Vagina (tissue), 2 donors: ENCODE data around the gene ABCD3. TPM values are rescaled to one million over a fixed set of nuclear protein-coding genes. Genes with fewer than 3 reads are reported as not detected.

ENCODE experiments used
- DNase-seq, 2 donors: peaks; one replicate each; pipeline ENCODE4 v3.0.0-alpha.2; 2017; ENCODE audit errors: extremely low spot score in 2 of 2
- H3K27ac ChIP-seq: fragments of 200-600 bp; sonication (generic); one replicate; pipeline ENCODE4 v1.5.1; 2019
- H3K27me3 ChIP-seq: fragments of 200-600 bp; sonication (generic); one replicate; pipeline ENCODE4 v1.5.1; 2019
- H3K36me3 ChIP-seq, 2 donors: fragments of 200-600 bp; sonication (generic); one replicate each; pipeline ENCODE4 v1.5.1; 2017 to 2019
- H3K4me1 ChIP-seq: fragments of 200-600 bp; sonication (generic); one replicate; pipeline ENCODE4 v1.5.1; 2019
- H3K4me3 ChIP-seq, 2 donors: fragments of 200-600 bp; sonication (generic); 1 replicate in 1 of 2; 2 replicates in 1 of 2; pipeline ENCODE4 v1.5.1; 2016 to 2019
- H3K9me3 ChIP-seq: fragments of 200-600 bp; sonication (generic); one replicate; pipeline ENCODE4 v1.5.1; 2019
- POLR2A ChIP-seq, 2 donors: fragments of 450-650 bp; IDR thresholded peaks; one replicate each; pipeline ENCODE4 v1.6.1; 2017; ENCODE audit warnings: antibody characterized with exemption in 2 of 2, mild to moderate bottlenecking in 2 of 2, moderate library complexity in 2 of 2
- POLR2AphosphoS5 ChIP-seq, 2 donors: sonication (generic); formaldehyde crosslinking; IDR thresholded peaks; one replicate each; pipeline ENCODE4 v1.9.0; 2017; ENCODE audit warnings: antibody characterized with exemption in 2 of 2, mild to moderate bottlenecking in 2 of 2, low read depth in 1 of 2; ENCODE audit not compliant: insufficient read depth in 1 of 2
- intact Hi-C: fragments of 100-400 bp; cut with DNase I; formaldehyde crosslinking; loops from one replicate; pipeline ENCODE4 v1.15.1; 2023
- total RNA-seq: library from RNA; depleted of rRNA; stranded (reverse); fragments of >200 nt; gene quantifications from one replicate; pipeline ENCODE4 v1.2.3, GENCODE V29; 2016
- TF ChIP-seq, protein P1 (sequence below), 3 experiments: fragments of 450-650 bp in 2 of 3; fragments of 200-600 bp in 1 of 3; sonication (generic) in 1 of 3; IDR thresholded peaks; one replicate each; pipeline ENCODE4 v1.5.1; 2017 to 2019; ENCODE audit warnings: antibody characterized with exemption in 3 of 3, mild to moderate bottlenecking in 2 of 3, moderate library complexity in 2 of 3

ABCD3 gene
- total RNA-seq, 1 donor from 2014 or later = 16.2 TPM

DNA sequence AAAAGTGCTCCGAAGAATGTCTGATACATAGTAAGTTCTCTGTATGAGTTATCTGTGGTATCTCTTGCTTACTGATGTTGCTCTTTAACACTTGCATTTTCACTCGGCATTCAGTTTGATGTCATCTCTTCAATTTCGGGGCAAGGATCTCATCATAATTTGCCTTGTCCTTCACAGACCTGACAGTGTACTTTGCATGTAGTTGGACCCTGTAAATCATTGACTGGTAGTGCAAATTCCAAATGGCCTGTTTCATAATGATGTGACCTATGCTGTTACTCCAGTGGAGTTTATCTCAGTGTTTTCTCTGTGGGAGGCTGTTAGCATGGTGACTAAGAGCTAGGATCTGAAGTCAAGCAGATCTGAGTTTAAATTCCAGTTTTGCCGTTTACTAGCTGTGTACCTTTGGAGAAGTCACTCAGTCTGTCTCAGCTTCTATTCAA, 34.2 kb upstream of the ABCD3 start:
- H3K27ac ChIP-seq = no peak overlapping the region
- H3K4me3 ChIP-seq = no peak overlapping the region
- no peak for DNase-seq
- no peaks in the 10 kb centered on the region for H3K27me3 ChIP-seq
- no peaks in the 10 kb centered on the region for H3K4me1 ChIP-seq
- H3K9me3 ChIP-seq = no peaks in the 10 kb centered on the region
- intact Hi-C loops = no loop called here
- TF ChIP-seq POLR2AphosphoS5 (IDR thresholded peaks at IDR 0.05; ENCODE audit: insufficient read depth in 1 of 2, low read depth in 1 of 2) (no peak), POLR2A (IDR thresholded peaks at IDR 0.05) (no peak)
- TF ChIP-seq, protein P1, sequence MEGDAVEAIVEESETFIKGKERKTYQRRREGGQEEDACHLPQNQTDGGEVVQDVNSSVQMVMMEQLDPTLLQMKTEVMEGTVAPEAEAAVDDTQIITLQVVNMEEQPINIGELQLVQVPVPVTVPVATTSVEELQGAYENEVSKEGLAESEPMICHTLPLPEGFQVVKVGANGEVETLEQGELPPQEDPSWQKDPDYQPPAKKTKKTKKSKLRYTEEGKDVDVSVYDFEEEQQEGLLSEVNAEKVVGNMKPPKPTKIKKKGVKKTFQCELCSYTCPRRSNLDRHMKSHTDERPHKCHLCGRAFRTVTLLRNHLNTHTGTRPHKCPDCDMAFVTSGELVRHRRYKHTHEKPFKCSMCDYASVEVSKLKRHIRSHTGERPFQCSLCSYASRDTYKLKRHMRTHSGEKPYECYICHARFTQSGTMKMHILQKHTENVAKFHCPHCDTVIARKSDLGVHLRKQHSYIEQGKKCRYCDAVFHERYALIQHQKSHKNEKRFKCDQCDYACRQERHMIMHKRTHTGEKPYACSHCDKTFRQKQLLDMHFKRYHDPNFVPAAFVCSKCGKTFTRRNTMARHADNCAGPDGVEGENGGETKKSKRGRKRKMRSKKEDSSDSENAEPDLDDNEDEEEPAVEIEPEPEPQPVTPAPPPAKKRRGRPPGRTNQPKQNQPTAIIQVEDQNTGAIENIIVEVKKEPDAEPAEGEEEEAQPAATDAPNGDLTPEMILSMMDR (IDR thresholded peaks at IDR 0.05) = no peak
- no peaks in the 10 kb centered on the region for H3K36me3 ChIP-seq

DNA sequence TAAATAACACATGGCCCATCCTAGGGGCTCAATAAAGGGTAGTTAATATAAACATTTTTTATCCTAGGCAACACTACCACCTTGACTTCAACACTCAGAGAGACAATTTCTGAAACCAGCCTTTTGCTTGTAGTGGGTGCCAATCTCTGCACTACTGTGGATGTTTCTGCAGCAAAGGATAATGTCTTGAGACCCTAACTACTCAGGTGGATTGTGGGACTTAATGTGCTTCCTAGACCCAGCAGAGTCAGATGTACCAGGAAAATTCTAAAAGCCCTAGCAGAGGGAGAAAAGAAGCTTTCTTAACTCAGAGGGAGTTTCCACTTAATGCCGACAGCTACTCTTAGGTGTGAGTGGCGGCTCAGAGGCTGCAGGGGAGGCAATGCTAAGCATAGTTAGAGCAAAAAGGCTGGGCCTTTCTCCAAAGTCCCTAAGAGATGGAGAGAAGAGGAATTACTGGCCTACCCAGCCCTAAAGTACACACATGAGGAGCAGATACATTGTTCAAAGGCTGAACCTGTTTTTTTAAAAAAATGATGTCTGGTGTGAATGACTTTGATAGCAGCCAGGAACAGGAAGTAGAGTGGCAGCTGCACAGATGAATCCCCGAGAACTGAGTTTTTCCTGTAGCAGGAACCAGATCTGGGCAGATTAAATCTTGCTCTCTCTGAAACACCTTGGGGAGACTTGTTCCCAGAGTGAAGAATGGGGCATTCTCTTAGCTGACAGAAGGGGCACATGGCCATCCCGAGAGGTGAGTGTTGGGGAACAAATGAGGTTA, 33.5 kb upstream of the ABCD3 start:
- no peak for DNase-seq
- Histone ChIP-seq H3K4me3 (no peak overlapping the region), H3K27me3 (no peaks in the 10 kb centered on the region), H3K36me3 (no peaks in the 10 kb centered on the region), H3K9me3 (no peaks in the 10 kb centered on the region), H3K4me1 (no peaks in the 10 kb centered on the region), H3K27ac (no peak overlapping the region)
- TF ChIP-seq POLR2AphosphoS5 (IDR thresholded peaks at IDR 0.05; ENCODE audit: insufficient read depth in 1 of 2, low read depth in 1 of 2) (no peak), POLR2A (IDR thresholded peaks at IDR 0.05) (no peak)
- TF ChIP-seq, protein P1 (IDR thresholded peaks at IDR 0.05) = no peak
- intact Hi-C loops = no loop called here

DNA sequence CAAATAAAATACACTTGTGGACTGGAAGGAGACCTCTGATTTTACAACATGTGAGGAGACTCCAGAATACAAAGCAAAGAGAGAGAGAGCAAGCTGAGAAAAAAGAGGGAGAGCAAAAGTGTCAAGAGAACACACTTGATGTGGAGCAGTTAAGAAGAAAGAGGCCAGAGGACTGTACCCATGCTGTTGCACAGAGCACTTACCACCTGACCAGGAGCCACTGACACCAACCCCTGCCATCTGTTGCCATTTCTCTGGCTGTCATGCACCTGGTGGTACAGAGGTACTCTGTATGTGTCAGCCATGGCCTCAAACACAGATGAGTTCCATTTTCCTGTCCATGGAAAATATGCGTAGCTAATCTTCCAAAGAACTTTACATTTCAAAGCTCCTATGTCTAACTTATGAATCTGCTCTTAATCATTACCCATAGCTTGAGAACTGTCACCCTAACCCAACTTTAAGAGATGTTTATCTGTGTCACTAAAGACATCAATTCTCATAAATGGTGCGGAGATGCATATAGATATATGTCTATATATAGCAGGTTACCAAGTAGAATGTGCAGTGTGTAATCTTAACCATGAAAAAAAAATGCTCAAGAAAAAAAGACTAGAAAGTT, 32.8 kb upstream of the ABCD3 start:
- TF ChIP-seq, protein P1 (IDR thresholded peaks at IDR 0.05) = no peak
- TF ChIP-seq POLR2AphosphoS5 (IDR thresholded peaks at IDR 0.05; ENCODE audit: insufficient read depth in 1 of 2, low read depth in 1 of 2) (no peak), POLR2A (IDR thresholded peaks at IDR 0.05) (no peak)
- no peaks in the 10 kb centered on the region for H3K4me1 ChIP-seq
- no peaks in the 10 kb centered on the region for H3K36me3 ChIP-seq
- no peak overlapping the region for H3K27ac ChIP-seq
- H3K27me3 ChIP-seq = no peaks in the 10 kb centered on the region
- H3K4me3 ChIP-seq = no peak overlapping the region
- DNase-seq = no peak
- no peaks in the 10 kb centered on the region for H3K9me3 ChIP-seq
- intact Hi-C loops = no loop called here

DNA sequence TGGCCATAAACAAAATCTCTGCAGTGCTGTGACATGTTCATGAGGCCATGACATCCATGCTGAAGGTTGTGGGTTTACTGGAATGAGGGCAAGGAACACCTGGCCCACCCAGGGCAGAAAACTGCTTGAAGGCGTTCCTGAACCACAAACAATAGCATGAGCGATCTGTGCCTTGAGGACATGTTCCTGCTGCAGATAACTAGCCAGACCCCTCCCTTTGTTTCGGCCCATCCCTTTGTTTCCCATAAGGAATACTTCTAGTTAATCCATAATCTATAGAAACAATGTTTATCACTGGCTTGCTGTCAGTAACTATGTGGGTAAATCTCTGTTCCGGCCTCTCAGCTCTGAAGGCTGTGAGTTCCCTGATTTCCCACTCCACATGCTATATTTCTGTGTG, 28.9 kb upstream of the ABCD3 start:
- Histone ChIP-seq H3K36me3 (no peaks in the 10 kb centered on the region), H3K27ac (no peak overlapping the region), H3K4me1 (no peaks in the 10 kb centered on the region), H3K4me3 (no peak overlapping the region), H3K27me3 (no peaks in the 10 kb centered on the region), H3K9me3 (no peaks in the 10 kb centered on the region)
- TF ChIP-seq POLR2A (IDR thresholded peaks at IDR 0.05) = no peak
- no peak for DNase-seq
- intact Hi-C loops = no loop called here

DNA sequence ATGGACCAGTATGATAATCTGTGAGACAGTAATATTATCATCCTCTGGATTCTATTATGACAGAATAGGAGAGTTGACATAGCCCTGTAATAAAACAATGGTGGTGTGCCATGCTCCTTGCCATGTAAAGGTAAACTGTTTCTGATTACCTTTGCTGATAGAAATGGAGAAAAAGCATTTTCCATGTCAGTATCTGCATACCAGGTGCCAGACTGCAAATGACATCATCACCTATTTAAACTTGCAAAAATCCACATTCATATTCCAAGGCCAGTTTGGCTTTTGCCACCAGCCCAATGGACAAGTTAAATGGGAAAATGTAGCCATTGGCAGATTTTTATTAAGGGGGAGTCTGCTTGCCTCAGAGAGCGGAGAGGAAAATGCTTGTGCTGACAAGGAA, 23.9 kb upstream of the ABCD3 start:
- H3K4me3 ChIP-seq = no peak overlapping the region
- TF ChIP-seq POLR2AphosphoS5 (IDR thresholded peaks at IDR 0.05; ENCODE audit: insufficient read depth in 1 of 2, low read depth in 1 of 2) (no peak), POLR2A (IDR thresholded peaks at IDR 0.05) (no peak)
- TF ChIP-seq, protein P1 (IDR thresholded peaks at IDR 0.05) = no peak
- no peaks in the 10 kb centered on the region for H3K4me1 ChIP-seq
- H3K27ac ChIP-seq = no peak overlapping the region
- no peaks in the 10 kb centered on the region for H3K27me3 ChIP-seq
- DNase-seq = no peak
- no peaks in the 10 kb centered on the region for H3K9me3 ChIP-seq
- no peaks in the 10 kb centered on the region for H3K36me3 ChIP-seq
- intact Hi-C loops = no loop called here
